GM21390 (cell line): Measurements from ENCODE around the gene SLC4A9.

Source experiments
- ATAC-seq: cut with Tn5 transposase; IDR thresholded peaks from one replicate; pipeline ENCODE4 v1.9.1; 2021; ENCODE audit not compliant: unreplicated experiment

The SLC4A9 gene, protein sequence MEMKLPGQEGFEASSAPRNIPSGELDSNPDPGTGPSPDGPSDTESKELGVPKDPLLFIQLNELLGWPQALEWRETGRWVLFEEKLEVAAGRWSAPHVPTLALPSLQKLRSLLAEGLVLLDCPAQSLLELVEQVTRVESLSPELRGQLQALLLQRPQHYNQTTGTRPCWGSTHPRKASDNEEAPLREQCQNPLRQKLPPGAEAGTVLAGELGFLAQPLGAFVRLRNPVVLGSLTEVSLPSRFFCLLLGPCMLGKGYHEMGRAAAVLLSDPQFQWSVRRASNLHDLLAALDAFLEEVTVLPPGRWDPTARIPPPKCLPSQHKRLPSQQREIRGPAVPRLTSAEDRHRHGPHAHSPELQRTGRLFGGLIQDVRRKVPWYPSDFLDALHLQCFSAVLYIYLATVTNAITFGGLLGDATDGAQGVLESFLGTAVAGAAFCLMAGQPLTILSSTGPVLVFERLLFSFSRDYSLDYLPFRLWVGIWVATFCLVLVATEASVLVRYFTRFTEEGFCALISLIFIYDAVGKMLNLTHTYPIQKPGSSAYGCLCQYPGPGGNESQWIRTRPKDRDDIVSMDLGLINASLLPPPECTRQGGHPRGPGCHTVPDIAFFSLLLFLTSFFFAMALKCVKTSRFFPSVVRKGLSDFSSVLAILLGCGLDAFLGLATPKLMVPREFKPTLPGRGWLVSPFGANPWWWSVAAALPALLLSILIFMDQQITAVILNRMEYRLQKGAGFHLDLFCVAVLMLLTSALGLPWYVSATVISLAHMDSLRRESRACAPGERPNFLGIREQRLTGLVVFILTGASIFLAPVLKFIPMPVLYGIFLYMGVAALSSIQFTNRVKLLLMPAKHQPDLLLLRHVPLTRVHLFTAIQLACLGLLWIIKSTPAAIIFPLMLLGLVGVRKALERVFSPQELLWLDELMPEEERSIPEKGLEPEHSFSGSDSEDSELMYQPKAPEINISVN

DNA sequence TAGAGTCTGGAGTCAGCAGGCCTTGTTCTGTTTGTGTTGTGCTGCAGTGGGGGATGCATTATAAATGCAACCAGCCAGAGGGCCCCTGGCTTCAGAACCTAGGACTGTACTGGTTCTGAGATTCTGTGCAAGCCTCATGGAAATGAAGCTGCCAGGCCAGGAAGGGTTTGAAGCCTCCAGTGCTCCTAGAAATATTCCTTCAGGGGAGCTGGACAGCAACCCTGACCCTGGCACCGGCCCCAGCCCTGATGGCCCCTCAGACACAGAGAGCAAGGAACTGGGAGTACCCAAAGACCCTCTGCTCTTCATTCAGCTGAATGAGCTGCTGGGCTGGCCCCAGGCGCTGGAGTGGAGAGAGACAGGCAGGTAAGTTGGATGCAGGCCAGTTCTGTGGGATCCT lies at the start of gene SLC4A9:
Gene SLC4A9, plus strand, starts transcription at position 94 of the 400 bp plus-strand sequence. Its CDS starts 43 bp downstream, at position 137.
- no peak for ATAC-seq

- no peak for ATAC-seq
Observed at GRCh38 chr5:140310434-140310833, 49.6 kb upstream of the SLC4A9 start.

DNA sequence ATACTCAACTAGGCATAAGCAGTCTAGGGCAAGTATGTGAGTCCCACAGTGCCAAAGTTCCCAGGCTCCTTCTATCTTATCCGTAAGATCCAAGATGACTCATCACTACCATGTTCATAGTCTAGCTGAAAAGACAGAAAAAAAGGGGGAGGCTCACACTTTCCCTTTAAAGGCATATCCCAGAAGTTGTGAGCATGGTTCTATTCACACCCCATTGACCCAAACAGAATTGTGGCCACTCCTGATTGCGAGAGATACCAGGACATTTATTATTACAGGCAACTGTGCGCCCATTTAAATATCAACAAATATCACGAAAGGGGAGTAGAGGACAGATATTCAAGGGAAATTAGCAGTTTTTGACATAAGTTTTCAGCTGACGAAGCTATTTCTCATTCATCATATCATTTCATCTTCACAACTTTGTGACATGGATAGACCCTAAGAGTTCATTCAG lies 49.0 kb upstream of the SLC4A9 start:
- no peak for ATAC-seq

DNA sequence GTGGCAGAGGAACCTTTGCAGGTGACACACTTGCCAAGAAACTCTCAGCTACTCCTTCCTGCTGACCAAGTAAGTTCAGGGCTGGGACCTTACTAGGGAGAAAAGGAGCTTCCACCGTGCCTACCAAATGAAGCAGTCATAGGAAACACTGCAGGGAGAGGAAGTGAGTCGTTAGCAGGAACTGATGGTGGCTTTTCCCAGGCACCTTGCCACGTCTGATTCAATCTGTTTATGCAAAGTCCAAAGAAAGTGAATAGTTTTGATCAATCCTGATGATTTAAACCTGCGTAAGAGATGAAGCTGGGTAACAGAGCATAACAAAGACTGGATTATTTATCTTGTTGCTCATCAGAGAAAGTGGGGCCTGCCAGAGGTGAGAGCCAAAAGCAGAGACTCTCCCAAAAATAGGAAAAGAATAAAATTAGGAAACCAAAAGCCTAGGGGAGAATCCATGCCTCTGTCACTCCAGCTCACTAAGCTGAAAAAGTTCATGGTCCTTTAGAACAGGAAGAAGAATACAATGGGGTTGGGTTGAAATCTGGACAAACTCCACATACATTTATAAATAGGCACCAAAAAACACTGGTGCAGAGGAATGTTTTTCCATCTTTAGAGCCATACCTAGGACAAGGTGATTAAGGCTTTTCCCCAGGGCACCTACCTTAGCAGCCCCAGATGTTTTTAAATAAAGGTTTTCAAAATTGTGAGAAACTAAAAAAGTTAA lies 47.8 kb upstream of the SLC4A9 start:
- no peak for ATAC-seq

DNA sequence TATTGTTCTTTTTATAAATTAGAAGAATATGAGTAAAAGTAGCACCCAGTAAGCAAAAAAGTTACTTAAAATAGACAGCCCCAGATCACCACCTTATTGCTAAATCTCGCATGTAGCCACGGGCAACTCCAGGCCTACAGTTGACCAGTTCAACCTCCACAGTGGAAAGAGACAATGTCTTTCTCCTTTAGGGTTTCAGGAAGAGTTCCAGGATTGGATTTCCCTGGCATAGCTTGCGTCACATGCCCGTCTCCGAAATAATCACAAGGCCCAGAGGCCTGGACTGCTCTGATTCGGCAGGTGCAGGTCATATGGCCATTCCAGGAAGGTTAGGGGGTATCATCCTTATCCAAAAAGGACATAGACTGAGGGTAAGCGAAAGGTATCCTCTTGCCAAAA lies 47.2 kb upstream of the SLC4A9 start:
- no peak for ATAC-seq

DNA sequence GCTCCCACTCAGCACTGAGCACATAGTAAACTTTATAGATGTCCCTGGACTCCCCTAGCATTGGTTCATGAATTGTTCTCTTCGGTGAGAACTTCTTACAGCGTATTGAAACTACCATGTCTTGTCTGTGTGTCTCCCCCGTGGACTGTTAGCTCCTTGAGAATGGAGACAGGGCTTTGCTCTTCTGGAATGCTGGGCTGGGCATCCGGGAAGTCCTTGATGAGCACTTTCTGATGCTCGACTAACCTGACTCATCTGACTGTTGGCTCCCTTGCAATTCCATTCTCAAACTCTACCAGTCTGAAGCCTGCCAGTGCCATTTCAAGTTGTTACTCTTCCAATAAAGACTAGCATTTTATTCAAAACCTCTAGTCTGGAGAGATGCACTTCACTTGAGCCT lies 42.1 kb upstream of the SLC4A9 start:
- no peak for ATAC-seq

DNA sequence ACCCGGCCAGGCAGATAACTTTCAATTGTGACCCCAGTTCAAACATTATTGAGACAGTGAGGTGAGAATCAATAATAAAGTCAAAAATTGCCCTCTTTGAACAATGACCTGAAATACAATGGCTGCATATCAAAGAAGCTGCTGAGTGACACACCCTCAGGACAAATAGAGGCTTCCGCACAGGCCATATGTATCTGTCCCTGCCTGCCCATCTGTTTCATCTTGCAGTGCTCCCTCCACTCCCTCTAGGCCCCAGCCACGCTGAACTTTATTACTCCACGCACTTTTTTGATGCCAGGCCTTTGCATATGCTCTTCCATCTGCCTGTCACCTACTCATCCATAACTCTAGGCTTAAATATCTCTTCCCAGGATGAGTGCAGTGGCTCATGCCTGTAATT lies 41.2 kb upstream of the SLC4A9 start:
- ATAC-seq: no peak

DNA sequence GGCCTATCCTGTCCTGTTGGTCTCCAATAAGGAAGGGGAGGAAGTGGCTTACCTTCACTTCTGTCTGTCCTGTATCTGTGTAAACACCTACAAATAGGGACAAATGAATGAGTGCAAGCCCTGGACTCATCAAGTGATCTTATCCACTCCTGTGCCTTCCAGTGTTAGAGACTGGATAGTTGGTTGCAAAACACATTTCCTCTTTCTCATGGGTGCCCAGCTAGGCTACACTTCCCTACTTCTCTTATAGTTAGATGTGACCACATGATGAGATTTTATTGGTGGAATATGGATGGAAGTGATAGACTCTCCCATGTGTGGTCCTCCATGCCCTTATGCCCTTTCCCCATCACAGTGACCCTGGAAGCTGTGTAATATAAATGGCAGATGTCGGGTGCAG lies 40.2 kb upstream of the SLC4A9 start:
- ATAC-seq: no peak

DNA sequence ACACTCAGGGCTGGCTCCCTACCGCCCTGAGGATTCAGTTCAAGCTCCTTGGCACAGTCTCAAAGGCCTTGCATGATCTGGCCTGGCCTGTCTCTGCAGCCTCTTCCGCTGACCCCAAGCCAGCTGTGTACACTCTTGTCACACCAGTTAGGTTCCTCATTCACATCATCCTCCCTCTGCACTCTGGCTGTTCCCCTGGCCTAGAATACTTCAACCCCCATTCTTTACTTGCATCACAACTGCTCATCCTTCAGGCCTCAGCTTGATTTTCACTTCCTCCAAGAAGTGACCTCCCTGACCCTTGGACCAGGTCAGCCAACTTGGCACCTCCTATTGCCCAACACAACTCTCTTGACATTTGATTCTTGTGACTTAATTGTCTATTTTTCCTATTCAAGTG lies 38.2 kb upstream of the SLC4A9 start:
- no peak for ATAC-seq

DNA sequence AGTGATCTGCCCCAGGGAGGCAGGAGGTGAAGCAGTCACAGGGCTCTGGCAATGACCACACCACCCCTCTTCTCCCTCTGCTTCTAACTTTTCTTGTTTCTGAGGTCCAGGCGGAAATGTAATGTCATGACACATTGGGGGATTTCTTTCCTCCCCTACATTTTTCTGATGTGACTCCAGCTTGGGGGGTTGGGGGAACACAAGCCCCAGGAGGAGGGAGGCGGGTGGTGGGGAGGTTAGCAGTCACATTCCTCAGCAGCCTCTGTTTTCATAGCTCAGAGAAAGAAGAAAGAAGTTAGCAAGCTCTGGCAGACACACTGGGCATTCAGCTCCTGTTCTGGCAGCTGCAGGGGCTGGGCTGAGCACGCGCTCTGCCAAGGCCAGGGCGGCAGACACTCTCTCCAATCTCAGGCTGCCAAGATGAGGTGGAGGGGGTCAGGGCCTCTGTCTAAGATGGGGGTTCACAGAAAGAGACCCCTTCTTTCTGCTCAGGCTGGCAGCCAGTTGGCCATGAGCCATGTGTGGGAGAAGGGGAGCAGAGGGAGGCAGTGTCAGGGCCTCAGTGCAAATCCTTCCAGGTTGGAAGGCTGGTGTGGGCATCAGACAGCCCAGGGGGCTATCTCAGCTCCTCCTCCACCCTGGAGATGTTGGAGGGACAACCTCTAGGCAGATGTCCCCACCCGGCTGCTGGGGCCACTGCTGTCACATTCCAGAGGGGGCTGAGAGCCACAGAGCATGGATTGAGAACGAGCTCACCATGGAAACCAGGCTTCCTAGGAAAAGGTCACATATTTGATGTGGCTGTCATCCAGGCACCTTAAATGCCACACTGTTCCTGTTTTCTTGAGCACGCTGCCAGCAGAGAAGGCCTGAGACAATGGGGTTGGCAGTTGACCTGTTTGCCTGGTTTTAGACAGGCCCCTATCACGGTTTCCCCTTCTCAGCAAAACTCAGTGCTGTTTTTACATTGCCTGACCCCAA lies 37.0 kb upstream of the SLC4A9 start:
- no peak for ATAC-seq

GRCh38 chr5:140324041-140324600 lies 35.9 kb upstream of the SLC4A9 start:
- no peak for ATAC-seq

DNA sequence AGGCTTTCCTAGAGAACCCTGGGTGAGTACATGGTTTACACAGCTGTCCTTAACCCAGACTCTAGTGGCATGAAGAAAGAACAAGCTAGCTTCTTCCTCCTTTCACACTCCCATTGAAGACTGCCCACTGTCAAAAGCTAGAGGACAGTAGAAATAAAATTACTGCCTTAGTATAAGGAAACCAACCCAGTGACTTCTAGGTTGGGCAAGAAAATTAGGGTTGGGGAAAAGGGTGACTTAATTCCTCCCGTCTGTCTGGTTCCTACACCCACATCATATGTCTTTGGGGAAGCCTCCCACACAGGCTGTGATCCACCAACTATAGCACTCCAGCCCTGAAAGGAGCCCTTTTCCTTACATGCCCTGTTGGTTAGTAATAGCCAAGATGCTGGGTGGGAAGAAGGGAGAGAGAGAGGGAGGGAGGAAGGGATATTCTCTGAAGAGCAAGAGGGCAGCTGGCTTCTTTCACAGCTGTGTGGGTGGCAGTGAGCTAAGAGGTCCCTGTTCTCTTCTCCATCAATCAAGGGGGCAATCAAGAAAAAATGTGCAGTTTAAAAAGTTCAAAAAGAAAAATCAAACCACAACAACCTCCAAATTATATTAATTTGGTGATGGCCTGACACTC lies 35.3 kb upstream of the SLC4A9 start:
- ATAC-seq: no peak

GRCh38 chr5:140325486-140325885 lies 34.5 kb upstream of the SLC4A9 start:
- no peak for ATAC-seq

DNA sequence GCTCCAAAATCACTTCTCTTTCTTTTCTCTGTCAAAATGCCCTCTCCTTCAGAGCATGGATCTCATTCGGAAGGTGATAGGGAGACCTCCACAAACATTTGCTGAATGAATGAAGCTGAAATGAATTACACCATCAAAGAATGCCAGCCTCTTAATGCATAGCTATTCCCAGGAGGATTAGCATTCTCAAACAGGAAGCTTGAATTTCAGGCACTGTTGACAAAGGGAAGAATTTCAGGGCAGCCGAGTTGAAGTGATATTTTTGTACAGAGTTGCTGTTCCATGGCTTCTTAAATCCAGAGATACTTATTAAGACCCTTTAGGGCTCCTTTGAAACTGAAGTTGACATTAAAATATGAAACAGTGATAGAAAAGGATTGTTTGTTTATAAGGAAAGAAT lies 32.4 kb upstream of the SLC4A9 start:
- ATAC-seq: no peak

DNA sequence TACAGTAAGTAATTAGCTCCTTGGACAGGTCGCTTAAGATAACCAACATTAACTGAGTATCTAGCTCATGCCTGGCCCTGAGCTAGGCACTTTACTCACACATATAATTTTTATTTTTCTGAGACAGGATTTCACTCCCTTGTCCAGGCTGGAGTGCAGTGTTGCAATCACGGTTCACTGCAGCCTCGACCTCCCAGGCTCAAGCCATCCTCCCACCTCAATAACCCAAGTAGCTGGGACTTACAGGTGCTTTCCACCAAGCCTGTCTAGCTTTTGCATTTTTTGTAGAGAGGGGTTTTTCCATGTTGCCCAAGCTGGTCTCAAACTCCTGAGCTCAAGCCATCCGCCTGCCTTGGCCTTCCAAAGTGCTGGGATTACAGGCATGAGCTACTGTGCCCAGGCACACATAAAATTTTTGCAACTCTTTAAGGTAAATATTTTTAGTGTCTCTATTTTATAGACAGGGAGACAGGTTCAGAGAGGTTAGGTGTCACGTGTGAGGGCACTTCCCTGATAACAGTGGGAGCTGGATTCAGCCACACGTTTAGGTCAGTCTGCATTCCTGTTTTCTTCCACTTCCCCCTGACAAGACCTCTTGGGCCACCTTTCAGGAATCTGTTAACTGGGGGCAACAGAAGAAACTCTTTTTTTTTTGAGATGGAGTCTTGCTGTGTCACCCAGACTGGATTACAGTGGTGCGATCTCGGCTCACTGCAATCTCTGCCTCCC lies 31.8 kb upstream of the SLC4A9 start:
- ATAC-seq: no peak

DNA sequence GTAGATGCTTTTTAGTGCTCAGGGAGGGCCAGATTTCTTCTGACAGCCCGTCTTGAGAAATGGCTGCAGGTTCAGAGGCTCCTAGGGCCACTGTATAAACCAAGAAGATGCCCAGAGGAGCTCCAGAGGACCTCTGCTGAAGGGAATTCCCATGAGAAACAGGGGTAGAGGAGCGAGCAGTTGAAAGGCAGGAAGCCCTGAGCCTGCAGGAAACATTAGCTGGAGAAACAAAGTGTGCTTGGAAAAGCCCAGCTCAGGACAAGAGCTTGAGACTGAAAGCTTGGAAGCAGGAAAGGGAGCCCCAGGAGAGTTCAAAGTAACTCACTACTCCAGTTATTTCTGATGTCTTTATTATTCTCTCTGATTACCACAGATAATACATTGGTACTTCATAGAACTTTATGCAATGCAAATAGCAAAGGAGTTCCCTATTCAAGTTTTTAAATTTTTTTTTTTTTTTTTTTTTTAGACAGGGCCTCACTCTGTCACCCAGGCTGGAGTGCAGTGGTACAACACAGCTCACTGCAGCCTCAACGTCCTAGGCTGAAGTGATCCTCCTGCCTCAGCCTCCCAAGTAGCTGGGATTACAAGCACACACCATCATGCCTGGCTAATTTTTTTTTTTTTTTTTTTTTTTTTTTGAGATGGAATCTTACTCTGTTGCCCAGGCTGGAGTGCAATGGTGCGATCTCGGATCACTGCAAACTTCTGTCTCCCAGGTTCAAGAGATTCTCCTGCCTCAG lies 30.1 kb upstream of the SLC4A9 start:
- no peak for ATAC-seq

DNA sequence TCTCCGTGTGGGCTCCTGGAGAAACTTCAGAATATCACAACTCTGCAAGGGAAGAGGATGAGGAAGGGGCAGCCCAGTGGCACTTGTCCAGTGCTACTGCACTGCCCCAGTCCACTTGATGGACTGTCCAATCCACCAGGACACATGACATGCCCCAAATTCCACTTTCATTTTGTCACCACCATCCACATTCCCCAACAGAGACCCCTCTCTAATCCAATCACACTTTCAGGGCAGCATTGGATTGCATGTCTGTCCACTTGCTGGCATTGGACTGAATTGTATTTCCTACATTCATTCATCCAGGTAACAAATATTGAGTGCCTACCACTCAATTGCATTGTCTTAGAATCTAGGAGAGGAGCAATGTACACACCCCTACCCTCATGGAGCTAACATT lies 28.4 kb upstream of the SLC4A9 start:
- ATAC-seq: no peak

DNA sequence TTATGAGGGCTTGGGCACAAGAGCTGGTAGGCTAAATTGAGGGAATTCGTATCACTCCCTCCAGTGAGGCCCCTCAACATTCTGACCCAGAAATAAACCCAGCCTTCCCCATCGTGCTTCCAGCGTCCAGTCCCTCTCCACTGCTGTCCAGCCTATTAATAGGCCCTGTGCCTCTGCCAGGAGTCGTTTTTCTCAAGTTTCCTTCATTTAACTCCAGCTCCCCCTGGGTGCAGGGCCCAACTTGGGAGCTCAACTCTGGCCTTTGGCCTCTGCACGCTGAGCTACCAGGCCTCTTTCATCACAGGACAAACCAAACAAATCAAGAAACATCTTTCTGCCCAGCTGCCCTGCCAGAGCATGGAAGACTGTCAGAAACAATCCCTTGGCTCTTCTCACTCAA lies 23.6 kb upstream of the SLC4A9 start:
- no peak for ATAC-seq
